Ishikawa (cell line): Measurements from ENCODE around the gene APC.

Source experiments
- CEBPB ChIP-seq: IDR thresholded peaks from 2 replicates; pipeline ENCODE4 v1.6.1; 2012
- CREB1 ChIP-seq: IDR thresholded peaks from 2 replicates; pipeline ENCODE4 v1.6.1; 2012; ENCODE audit warnings: low read depth
- EGR1 ChIP-seq: IDR thresholded peaks from 2 replicates; pipeline ENCODE4 v1.6.1; 2012
- EP300 ChIP-seq: IDR thresholded peaks from 2 replicates; pipeline ENCODE4 v1.6.1; 2012; ENCODE audit warnings: borderline replicate concordance
- FOXM1 ChIP-seq: IDR thresholded peaks from 2 replicates; pipeline ENCODE4 v1.6.1; 2012; ENCODE audit warnings: low read depth, borderline replicate concordance
- MAX ChIP-seq: IDR thresholded peaks from 2 replicates; pipeline ENCODE4 v1.6.1; 2012
- NFIC ChIP-seq: IDR thresholded peaks from 2 replicates; pipeline ENCODE4 v1.6.1; 2012
- RAD21 ChIP-seq: IDR thresholded peaks from 2 replicates; pipeline ENCODE4 v1.6.1; 2012; ENCODE audit warnings: low read depth
- TAF1 ChIP-seq: IDR thresholded peaks from 2 replicates; pipeline ENCODE4 v1.6.1; 2012; ENCODE audit warnings: low read depth, mild to moderate bottlenecking
- TEAD4 ChIP-seq: IDR thresholded peaks from 2 replicates; pipeline ENCODE4 v1.6.1; 2012
- ZBTB7A ChIP-seq: IDR thresholded peaks from 2 replicates; pipeline ENCODE4 v1.6.1; 2012; ENCODE audit warnings: low read depth
- TF ChIP-seq, protein P1 (sequence below): IDR thresholded peaks from 2 replicates; pipeline ENCODE4 v1.6.1; 2012; ENCODE audit warnings: low read depth, mild to moderate bottlenecking
- TF ChIP-seq, protein P2 (sequence below): IDR thresholded peaks from 2 replicates; pipeline ENCODE4 v1.6.1; 2012

DNA sequence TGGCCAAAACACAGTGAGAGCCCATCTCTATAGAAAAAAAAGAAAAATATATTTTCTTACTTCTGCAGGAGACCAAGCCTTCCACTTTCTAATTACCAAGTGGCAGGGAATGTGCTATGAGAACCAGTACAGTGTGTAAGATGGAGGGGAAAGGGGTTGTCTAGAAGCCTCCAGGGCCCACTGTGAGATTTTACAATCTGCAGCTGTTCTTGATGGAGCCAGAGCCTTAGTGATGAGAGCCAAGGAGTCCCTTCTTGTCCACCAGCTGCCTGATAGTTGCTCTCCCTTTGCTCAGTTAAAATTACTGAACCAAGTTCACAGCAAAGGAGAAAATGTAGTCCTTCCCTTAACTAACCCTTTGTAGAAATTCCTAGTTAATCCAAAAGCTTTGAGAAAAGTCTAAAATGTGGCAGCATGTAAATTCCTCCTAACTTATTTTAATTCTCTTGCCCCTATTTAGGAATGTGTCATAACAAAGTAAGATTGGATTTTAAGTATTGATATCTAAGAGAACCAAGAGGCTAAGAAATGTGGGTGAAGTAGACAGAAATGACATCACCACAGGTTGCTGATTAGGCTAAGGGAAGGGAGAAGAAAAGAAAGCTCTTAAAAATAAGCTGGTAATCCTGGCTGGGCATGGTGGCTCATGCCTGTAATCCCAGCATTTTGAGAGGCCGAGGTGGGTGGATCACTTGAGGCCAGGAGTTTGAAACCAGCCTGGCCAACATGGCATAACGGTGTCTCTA is 142.7 kb downstream of the APC start:
- TF ChIP-seq RAD21 (no peak), NFIC (no peak), CREB1 (no peak), ZBTB7A (no peak), CEBPB (no peak), FOXM1 (no peak), MAX (no peak), TAF1 (no peak), EGR1 (no peak), EP300 (no peak), TEAD4 (no peak)
- TF ChIP-seq, protein P1, sequence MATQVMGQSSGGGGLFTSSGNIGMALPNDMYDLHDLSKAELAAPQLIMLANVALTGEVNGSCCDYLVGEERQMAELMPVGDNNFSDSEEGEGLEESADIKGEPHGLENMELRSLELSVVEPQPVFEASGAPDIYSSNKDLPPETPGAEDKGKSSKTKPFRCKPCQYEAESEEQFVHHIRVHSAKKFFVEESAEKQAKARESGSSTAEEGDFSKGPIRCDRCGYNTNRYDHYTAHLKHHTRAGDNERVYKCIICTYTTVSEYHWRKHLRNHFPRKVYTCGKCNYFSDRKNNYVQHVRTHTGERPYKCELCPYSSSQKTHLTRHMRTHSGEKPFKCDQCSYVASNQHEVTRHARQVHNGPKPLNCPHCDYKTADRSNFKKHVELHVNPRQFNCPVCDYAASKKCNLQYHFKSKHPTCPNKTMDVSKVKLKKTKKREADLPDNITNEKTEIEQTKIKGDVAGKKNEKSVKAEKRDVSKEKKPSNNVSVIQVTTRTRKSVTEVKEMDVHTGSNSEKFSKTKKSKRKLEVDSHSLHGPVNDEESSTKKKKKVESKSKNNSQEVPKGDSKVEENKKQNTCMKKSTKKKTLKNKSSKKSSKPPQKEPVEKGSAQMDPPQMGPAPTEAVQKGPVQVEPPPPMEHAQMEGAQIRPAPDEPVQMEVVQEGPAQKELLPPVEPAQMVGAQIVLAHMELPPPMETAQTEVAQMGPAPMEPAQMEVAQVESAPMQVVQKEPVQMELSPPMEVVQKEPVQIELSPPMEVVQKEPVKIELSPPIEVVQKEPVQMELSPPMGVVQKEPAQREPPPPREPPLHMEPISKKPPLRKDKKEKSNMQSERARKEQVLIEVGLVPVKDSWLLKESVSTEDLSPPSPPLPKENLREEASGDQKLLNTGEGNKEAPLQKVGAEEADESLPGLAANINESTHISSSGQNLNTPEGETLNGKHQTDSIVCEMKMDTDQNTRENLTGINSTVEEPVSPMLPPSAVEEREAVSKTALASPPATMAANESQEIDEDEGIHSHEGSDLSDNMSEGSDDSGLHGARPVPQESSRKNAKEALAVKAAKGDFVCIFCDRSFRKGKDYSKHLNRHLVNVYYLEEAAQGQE = no peak
- TF ChIP-seq, protein P2, sequence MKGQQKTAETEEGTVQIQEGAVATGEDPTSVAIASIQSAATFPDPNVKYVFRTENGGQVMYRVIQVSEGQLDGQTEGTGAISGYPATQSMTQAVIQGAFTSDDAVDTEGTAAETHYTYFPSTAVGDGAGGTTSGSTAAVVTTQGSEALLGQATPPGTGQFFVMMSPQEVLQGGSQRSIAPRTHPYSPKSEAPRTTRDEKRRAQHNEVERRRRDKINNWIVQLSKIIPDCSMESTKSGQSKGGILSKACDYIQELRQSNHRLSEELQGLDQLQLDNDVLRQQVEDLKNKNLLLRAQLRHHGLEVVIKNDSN = no peak
